Measurements from ENCODE around the gene PIP5K1C. TPM values are rescaled to one million over a fixed set of nuclear protein-coding genes. Genes with fewer than 3 reads are reported as not detected.

PIP5K1C gene
- total and polyA plus RNA-seq, 9 of the 15 experiments (the other 6 are each of a cell fraction or from before 2014, with no cell fraction given) = 0.38 to 22.1 (median 4.1) TPM

DNA sequence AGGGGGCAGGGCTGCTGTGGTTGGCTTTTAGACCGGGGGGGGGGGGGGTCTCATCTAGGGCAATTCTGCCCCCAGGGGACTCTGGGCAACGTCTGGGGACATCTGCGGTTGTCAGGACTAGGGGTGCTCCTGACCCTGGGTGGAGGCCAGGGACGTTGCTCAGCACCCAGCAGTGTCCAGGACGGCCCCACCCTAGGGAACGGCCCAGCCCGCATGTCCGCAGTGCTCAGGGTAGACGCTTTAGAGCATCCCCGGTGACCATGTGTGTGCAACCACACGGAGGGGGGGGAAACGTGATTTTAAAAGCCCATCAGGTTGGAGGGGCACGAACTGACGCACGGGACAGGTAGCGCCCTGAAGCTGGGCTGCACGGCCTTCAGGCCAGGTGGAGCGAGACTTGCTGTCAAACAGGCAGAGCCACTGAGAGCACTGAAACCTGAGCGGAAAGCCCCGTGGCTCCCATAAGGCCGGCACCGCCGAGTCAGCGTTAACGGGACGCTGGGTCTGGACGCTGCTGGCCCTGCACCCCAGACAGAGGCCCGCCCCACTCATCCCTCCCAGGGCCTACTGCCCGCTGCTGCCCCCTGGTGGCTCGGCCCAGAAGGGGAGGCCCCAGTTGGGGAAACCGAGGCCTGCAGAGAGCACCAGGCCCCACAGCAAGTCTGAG, 82.0 kb downstream of the PIP5K1C start (continued):
- TF ChIP-seq, protein P1, sequence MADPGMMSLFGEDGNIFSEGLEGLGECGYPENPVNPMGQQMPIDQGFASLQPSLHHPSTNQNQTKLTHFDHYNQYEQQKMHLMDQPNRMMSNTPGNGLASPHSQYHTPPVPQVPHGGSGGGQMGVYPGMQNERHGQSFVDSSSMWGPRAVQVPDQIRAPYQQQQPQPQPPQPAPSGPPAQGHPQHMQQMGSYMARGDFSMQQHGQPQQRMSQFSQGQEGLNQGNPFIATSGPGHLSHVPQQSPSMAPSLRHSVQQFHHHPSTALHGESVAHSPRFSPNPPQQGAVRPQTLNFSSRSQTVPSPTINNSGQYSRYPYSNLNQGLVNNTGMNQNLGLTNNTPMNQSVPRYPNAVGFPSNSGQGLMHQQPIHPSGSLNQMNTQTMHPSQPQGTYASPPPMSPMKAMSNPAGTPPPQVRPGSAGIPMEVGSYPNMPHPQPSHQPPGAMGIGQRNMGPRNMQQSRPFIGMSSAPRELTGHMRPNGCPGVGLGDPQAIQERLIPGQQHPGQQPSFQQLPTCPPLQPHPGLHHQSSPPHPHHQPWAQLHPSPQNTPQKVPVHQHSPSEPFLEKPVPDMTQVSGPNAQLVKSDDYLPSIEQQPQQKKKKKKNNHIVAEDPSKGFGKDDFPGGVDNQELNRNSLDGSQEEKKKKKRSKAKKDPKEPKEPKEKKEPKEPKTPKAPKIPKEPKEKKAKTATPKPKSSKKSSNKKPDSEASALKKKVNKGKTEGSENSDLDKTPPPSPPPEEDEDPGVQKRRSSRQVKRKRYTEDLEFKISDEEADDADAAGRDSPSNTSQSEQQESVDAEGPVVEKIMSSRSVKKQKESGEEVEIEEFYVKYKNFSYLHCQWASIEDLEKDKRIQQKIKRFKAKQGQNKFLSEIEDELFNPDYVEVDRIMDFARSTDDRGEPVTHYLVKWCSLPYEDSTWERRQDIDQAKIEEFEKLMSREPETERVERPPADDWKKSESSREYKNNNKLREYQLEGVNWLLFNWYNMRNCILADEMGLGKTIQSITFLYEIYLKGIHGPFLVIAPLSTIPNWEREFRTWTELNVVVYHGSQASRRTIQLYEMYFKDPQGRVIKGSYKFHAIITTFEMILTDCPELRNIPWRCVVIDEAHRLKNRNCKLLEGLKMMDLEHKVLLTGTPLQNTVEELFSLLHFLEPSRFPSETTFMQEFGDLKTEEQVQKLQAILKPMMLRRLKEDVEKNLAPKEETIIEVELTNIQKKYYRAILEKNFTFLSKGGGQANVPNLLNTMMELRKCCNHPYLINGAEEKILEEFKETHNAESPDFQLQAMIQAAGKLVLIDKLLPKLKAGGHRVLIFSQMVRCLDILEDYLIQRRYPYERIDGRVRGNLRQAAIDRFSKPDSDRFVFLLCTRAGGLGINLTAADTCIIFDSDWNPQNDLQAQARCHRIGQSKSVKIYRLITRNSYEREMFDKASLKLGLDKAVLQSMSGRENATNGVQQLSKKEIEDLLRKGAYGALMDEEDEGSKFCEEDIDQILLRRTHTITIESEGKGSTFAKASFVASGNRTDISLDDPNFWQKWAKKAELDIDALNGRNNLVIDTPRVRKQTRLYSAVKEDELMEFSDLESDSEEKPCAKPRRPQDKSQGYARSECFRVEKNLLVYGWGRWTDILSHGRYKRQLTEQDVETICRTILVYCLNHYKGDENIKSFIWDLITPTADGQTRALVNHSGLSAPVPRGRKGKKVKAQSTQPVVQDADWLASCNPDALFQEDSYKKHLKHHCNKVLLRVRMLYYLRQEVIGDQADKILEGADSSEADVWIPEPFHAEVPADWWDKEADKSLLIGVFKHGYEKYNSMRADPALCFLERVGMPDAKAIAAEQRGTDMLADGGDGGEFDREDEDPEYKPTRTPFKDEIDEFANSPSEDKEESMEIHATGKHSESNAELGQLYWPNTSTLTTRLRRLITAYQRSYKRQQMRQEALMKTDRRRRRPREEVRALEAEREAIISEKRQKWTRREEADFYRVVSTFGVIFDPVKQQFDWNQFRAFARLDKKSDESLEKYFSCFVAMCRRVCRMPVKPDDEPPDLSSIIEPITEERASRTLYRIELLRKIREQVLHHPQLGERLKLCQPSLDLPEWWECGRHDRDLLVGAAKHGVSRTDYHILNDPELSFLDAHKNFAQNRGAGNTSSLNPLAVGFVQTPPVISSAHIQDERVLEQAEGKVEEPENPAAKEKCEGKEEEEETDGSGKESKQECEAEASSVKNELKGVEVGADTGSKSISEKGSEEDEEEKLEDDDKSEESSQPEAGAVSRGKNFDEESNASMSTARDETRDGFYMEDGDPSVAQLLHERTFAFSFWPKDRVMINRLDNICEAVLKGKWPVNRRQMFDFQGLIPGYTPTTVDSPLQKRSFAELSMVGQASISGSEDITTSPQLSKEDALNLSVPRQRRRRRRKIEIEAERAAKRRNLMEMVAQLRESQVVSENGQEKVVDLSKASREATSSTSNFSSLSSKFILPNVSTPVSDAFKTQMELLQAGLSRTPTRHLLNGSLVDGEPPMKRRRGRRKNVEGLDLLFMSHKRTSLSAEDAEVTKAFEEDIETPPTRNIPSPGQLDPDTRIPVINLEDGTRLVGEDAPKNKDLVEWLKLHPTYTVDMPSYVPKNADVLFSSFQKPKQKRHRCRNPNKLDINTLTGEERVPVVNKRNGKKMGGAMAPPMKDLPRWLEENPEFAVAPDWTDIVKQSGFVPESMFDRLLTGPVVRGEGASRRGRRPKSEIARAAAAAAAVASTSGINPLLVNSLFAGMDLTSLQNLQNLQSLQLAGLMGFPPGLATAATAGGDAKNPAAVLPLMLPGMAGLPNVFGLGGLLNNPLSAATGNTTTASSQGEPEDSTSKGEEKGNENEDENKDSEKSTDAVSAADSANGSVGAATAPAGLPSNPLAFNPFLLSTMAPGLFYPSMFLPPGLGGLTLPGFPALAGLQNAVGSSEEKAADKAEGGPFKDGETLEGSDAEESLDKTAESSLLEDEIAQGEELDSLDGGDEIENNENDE (IDR thresholded peaks at IDR 0.05; ENCODE audit: low read depth, low read length) = no peak
- TF ChIP-seq ZFPM2 (CRISPR knock-in tag; IDR thresholded peaks at IDR 0.05) (no peak), SIN3A (IDR thresholded peaks at IDR 0.05; ENCODE audit: borderline replicate concordance in 2 of 2, control insufficient read depth in 1 of 2, low read depth in 2 of 2, low read length in 2 of 2) (no peak; a peak in 1 of 4 replicates), BCOR (IDR thresholded peaks at IDR 0.05) (peak; percentile 98), SRSF3 (IDR thresholded peaks at IDR 0.05; ENCODE audit: insufficient read depth, low read length) (no peak), HNRNPLL (IDR thresholded peaks at IDR 0.05; ENCODE audit: low read depth, low read length, poor library complexity, severe bottlenecking) (no peak), ZKSCAN8 (CRISPR knock-in tag; IDR thresholded peaks at IDR 0.05) (no peak), MAFK (IDR thresholded peaks at IDR 0.05; ENCODE audit: low read length) (peak; percentile 86), ZNF695 (CRISPR knock-in tag; IDR thresholded peaks at IDR 0.05) (no peak), IFI16 (CRISPR knock-in tag; IDR thresholded peaks at IDR 0.05) (no peak), CREB1 (IDR thresholded peaks at IDR 0.05) (no peak), CREB1 (CRISPR knock-in tag; IDR thresholded peaks at IDR 0.05) (no peak)
- TF ChIP-seq, protein P2, sequence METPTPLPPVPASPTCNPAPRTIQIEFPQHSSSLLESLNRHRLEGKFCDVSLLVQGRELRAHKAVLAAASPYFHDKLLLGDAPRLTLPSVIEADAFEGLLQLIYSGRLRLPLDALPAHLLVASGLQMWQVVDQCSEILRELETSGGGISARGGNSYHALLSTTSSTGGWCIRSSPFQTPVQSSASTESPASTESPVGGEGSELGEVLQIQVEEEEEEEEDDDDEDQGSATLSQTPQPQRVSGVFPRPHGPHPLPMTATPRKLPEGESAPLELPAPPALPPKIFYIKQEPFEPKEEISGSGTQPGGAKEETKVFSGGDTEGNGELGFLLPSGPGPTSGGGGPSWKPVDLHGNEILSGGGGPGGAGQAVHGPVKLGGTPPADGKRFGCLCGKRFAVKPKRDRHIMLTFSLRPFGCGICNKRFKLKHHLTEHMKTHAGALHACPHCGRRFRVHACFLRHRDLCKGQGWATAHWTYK (CRISPR knock-in tag; IDR thresholded peaks at IDR 0.05) = no peak
